M059J (cell line): Measurements from ENCODE around the gene PRR29. TPM values are rescaled to one million over a fixed set of nuclear protein-coding genes. Genes with fewer than 3 reads are reported as not detected.
"Not testable (repeated sequence)": the region's sequence is repeated elsewhere in the genome, so short reads cannot be mapped to it uniquely, and the experiment has no call there.

Experiments
- DNase-seq: peaks from one replicate; pipeline ENCODE4 v3.0.0-alpha.2; 2012; ENCODE audit warnings: low read depth
- total RNA-seq: library from RNA; depleted of rRNA; stranded (reverse); fragments of >200 nt; shearing (Covaris generic); gene quantifications from 2 replicates; pipeline ENCODE4 v1.2.3, GENCODE V29; 2014

Gene PRR29
- total RNA-seq, 1 experiment from 2014 or later, result 0.05 TPM

GRCh38 chr17:63996430-63997182, 1.5 kb upstream of the PRR29 start:
- no peak for DNase-seq

GRCh38 chr17:63997341-63998048, 656 bp upstream of the PRR29 start:
- DNase-seq, result no peak

- no peak for DNase-seq
Observed at GRCh38 chr17:63998721-63999679, 849 bp downstream of the PRR29 start.

- no peak for DNase-seq
Observed at GRCh38 chr17:63999680-64000531, 1.8 kb downstream of the PRR29 start.

GRCh38 chr17:64001091-64001579, 3.0 kb downstream of the PRR29 start:
- DNase-seq, result no peak

- DNase-seq, result no peak
Observed at GRCh38 chr17:64001763-64002529, 3.8 kb downstream of the PRR29 start.

- no peak for DNase-seq
Observed at GRCh38 chr17:64002658-64003525, 4.7 kb downstream of the PRR29 start.

- DNase-seq, result no peak
Observed at GRCh38 chr17:64003526-64004121, 5.5 kb downstream of the PRR29 start.

GRCh38 chr17:64004218-64004770, 6.1 kb downstream of the PRR29 start:
- no peak for DNase-seq

GRCh38 chr17:64004903-64005733, 7.0 kb downstream of the PRR29 start:
- no peak for DNase-seq

GRCh38 chr17:64005734-64006167, 7.6 kb downstream of the PRR29 start:
- peak; percentile 53 for DNase-seq

GRCh38 chr17:64006361-64007088, 8.4 kb downstream of the PRR29 start:
- no peak for DNase-seq

- DNase-seq, result not testable (repeated sequence)
Observed at GRCh38 chr17:64007089-64007837, 9.1 kb downstream of the PRR29 start.

GRCh38 chr17:64007838-64008282, 9.7 kb downstream of the PRR29 start:
- DNase-seq, result no peak

- no peak for DNase-seq
Observed at GRCh38 chr17:64008346-64008745, 10.2 kb downstream of the PRR29 start.

GRCh38 chr17:64008830-64009229, 10.7 kb downstream of the PRR29 start:
- DNase-seq, result no peak
